K562 (cell line): Measurements from ENCODE around the gene PNPLA2. TPM values are rescaled to one million over a fixed set of nuclear protein-coding genes. Genes with fewer than 3 reads are reported as not detected.

Experiments used
- ARID3B ChIP-seq: fragments of 250-450 bp; sonication (Bioruptor Pico); IDR thresholded peaks from 2 replicates; pipeline ENCODE4 v1.4.0; 2020; ENCODE audit warnings: borderline replicate concordance
- BCOR ChIP-seq: fragments of 450-650 bp; IDR thresholded peaks from 2 replicates; pipeline ENCODE4 v1.6.1; 2016
- LCOR ChIP-seq: sonication (generic); formaldehyde crosslinking; IDR thresholded peaks from 2 replicates; pipeline ENCODE4 v1.8.0; 2022; ENCODE audit warnings: mild to moderate bottlenecking, missing genetic modification reagents
- MEIS2 ChIP-seq: fragments of 450-650 bp; IDR thresholded peaks from 2 replicates; pipeline ENCODE4 v1.6.1; 2014; ENCODE audit warnings: mild to moderate bottlenecking; ENCODE audit not compliant: partially characterized antibody
- NFYB ChIP-seq: IDR thresholded peaks from 2 replicates; pipeline ENCODE4 v1.6.1; 2011; ENCODE audit warnings: mild to moderate bottlenecking, moderate library complexity; ENCODE audit not compliant: insufficient read length; ENCODE audit errors: extremely low read depth
- NUFIP1 ChIP-seq: fragments of 450-650 bp; IDR thresholded peaks from 2 replicates; pipeline ENCODE4 v1.6.1; 2018; ENCODE audit not compliant: partially characterized antibody
- PYGO2 ChIP-seq: fragments of 450-650 bp; IDR thresholded peaks from 2 replicates; pipeline ENCODE4 v1.6.1; 2016; ENCODE audit warnings: mild to moderate bottlenecking, missing genetic modification characterization, moderate library complexity, missing compliant biosample characterization
- RFX7 ChIP-seq: fragments of 250-450 bp; sonication (Bioruptor Pico); IDR thresholded peaks from 2 replicates; pipeline ENCODE4 v1.5.1; 2021; ENCODE audit warnings: mild to moderate bottlenecking
- UBTF ChIP-seq, 2 experiments: IDR thresholded peaks; 2 replicates each; pipeline ENCODE4 v1.6.1; 2012; ENCODE audit warnings: improper control_type of control experiment in 2 of 2, low read depth in 2 of 2, low read length in 2 of 2, borderline replicate concordance in 1 of 2
- ZNF280B ChIP-seq: fragments of 250-450 bp; sonication (Bioruptor Pico); IDR thresholded peaks from 2 replicates; pipeline ENCODE4 v1.5.1; 2021; ENCODE audit warnings: mild to moderate bottlenecking
- ZNF384 ChIP-seq: IDR thresholded peaks from 2 replicates; pipeline ENCODE4 v1.6.1; 2012; ENCODE audit warnings: low read depth, low read length, improper control_type of control experiment
- polyA plus RNA-seq, 8 experiments: library from polyadenylated mRNA; depleted of rRNA in 4 of 8; stranded (reverse) in 5 of 8; unstranded in 3 of 8; fragments of >200 nt; fragmentation: Nextera tagmentation in 2 of 8; fragmentation: Illumina TruSeq in 1 of 8; extraction: Ambion mirVana in 2 of 8; extraction: Trizol in 1 of 8; gene quantifications; 2 replicates each; pipeline versions ENCODE4 v1.2.1 to v1.2.3, GENCODE V29; 2011 to 2014; ENCODE audit warnings: inconsistent platforms in 1 of 8, missing spikeins in 1 of 8
- total RNA-seq, 7 experiments: library from RNA; depleted of rRNA in 6 of 7; stranded (reverse); fragments of >200 nt in 6 of 7; fragmentation: Illumina TruSeq in 2 of 7; extraction: Trizol in 2 of 7; gene quantifications; 2 replicates each; pipeline versions ENCODE4 v1.2.1 to v1.2.3, GENCODE V29; 2011 to 2021; ENCODE audit warnings: low replicate concordance in 1 of 7
- TF ChIP-seq, protein P1 (sequence below): sonication (generic); formaldehyde crosslinking; IDR thresholded peaks from 2 replicates; pipeline ENCODE4 v1.8.1; 2023; ENCODE audit warnings: mild to moderate bottlenecking, missing genetic modification reagents, moderate library complexity
- TF ChIP-seq, protein P2 (sequence below): sonication (generic); formaldehyde crosslinking; IDR thresholded peaks from 2 replicates; pipeline ENCODE4 v1.8.0; 2023; ENCODE audit warnings: mild to moderate bottlenecking, missing genetic modification reagents
- TF ChIP-seq, protein P3 (sequence below): fragments of 450-650 bp; formaldehyde crosslinking; IDR thresholded peaks from 2 replicates; pipeline ENCODE4 v1.4.0; 2020; ENCODE audit warnings: mild to moderate bottlenecking, moderate library complexity

PNPLA2 gene
- total and polyA plus RNA-seq, 9 of the 15 experiments (the other 6 are each of a cell fraction or from before 2014, with no cell fraction given), result 0.39 to 87.1 (median 8.4) TPM

DNA sequence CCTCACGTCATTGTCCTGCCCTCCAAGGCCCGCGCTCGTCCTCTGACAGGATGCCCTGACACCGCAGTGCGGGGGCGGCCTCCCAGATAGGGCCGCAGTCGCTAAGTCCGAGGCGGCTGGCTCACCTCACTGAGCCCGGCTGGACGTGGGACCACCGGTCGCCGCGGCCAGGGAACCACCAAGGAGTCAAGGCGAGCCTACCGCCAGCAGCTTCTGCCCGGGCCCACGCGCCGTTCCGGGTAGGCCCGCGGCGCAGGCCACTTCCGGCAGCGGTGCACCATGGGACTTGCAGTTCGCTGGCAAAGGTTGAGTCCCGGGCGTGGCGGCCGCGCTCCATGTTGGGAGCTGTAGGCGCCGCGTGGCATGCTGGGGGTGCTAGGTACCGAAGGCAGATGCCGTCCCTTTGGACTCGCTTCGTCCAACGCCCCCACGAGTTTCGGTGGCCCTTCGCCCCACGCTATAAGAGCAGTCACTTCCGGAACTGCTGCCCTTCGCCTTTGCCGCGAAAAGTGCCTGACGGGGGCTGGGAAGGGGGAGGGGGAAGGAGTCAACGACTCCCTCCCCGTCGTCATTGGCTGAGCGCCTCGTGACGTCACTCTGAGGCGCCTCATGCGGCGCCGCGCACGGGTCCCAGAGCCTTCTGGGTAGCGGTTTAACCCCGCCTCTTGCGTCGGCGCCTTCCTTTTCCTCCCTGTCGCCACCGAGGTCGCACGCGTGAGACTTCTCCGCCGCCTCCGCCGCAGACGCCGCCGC lies 9.3 kb upstream of the PNPLA2 start, which contains the start of gene RPLP2 (continued):
- TF ChIP-seq NFYB, result peak; percentile 91
- no peak for TF ChIP-seq PYGO2 (tag)
- TF ChIP-seq NUFIP1, result no peak
- TF ChIP-seq BCOR, result no peak; the same call in 1 of the 2 replicates
- TF ChIP-seq, protein P1, sequence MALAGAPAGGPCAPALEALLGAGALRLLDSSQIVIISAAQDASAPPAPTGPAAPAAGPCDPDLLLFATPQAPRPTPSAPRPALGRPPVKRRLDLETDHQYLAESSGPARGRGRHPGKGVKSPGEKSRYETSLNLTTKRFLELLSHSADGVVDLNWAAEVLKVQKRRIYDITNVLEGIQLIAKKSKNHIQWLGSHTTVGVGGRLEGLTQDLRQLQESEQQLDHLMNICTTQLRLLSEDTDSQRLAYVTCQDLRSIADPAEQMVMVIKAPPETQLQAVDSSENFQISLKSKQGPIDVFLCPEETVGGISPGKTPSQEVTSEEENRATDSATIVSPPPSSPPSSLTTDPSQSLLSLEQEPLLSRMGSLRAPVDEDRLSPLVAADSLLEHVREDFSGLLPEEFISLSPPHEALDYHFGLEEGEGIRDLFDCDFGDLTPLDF (CRISPR knock-in tag), result peak; percentile 5
- no peak for TF ChIP-seq ZNF280B
- no peak for TF ChIP-seq UBTF (IDR thresholded peaks at IDR 0.05; ENCODE audit: borderline replicate concordance in 1 of 2, low read depth in 2 of 2, low read length in 2 of 2)
- no peak for TF ChIP-seq RFX7 (CRISPR knock-in tag)
- TF ChIP-seq ARID3B (CRISPR knock-in tag), result peak; percentile 83; the same call in 1 of the 2 replicates
- peak; percentile 45 for TF ChIP-seq MEIS2
- TF ChIP-seq ZNF384, result peak; percentile 3; the same call in 1 of the 2 replicates
- TF ChIP-seq, protein P2, sequence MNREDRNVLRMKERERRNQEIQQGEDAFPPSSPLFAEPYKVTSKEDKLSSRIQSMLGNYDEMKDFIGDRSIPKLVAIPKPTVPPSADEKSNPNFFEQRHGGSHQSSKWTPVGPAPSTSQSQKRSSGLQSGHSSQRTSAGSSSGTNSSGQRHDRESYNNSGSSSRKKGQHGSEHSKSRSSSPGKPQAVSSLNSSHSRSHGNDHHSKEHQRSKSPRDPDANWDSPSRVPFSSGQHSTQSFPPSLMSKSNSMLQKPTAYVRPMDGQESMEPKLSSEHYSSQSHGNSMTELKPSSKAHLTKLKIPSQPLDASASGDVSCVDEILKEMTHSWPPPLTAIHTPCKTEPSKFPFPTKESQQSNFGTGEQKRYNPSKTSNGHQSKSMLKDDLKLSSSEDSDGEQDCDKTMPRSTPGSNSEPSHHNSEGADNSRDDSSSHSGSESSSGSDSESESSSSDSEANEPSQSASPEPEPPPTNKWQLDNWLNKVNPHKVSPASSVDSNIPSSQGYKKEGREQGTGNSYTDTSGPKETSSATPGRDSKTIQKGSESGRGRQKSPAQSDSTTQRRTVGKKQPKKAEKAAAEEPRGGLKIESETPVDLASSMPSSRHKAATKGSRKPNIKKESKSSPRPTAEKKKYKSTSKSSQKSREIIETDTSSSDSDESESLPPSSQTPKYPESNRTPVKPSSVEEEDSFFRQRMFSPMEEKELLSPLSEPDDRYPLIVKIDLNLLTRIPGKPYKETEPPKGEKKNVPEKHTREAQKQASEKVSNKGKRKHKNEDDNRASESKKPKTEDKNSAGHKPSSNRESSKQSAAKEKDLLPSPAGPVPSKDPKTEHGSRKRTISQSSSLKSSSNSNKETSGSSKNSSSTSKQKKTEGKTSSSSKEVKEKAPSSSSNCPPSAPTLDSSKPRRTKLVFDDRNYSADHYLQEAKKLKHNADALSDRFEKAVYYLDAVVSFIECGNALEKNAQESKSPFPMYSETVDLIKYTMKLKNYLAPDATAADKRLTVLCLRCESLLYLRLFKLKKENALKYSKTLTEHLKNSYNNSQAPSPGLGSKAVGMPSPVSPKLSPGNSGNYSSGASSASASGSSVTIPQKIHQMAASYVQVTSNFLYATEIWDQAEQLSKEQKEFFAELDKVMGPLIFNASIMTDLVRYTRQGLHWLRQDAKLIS (CRISPR knock-in tag), result peak; percentile 74; the same call in 1 of the 2 replicates
- TF ChIP-seq, protein P3, sequence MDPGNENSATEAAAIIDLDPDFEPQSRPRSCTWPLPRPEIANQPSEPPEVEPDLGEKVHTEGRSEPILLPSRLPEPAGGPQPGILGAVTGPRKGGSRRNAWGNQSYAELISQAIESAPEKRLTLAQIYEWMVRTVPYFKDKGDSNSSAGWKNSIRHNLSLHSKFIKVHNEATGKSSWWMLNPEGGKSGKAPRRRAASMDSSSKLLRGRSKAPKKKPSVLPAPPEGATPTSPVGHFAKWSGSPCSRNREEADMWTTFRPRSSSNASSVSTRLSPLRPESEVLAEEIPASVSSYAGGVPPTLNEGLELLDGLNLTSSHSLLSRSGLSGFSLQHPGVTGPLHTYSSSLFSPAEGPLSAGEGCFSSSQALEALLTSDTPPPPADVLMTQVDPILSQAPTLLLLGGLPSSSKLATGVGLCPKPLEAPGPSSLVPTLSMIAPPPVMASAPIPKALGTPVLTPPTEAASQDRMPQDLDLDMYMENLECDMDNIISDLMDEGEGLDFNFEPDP (CRISPR knock-in tag), result no peak
- peak; percentile 73 for TF ChIP-seq LCOR
